DMS 273 (cell line): ENCODE results near the gene BAAT.
"Not testable (repeated sequence)": the region's sequence is repeated elsewhere in the genome, so short reads cannot be mapped to it uniquely, and the experiment has no call there.

Experiments
- DNase-seq: peaks from one replicate; lab custom pipeline; 2025; ENCODE audit not compliant: unreplicated experiment; lab: John Stamatoyannopoulos, UW

Gene BAAT

DNA sequence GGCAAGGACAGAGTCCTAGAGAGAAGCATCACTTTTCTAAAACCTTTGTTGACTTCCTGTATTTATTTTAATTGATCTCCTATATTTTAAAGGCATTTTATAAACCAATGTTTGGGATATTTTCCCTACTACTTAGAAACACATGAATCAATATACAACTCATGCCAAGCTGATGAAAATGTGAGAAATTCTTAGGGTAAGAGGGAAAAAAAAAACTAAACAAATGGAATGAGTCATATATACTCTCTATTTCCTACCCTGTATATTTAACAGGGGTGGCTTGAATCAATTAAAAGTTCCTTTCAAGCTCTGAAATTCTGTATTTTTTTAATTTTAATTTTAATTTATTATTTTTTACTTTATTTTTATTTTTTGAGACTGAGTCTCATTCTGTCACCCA lies 19.6 kb downstream of the BAAT start:
- DNase-seq, result no peak

DNA sequence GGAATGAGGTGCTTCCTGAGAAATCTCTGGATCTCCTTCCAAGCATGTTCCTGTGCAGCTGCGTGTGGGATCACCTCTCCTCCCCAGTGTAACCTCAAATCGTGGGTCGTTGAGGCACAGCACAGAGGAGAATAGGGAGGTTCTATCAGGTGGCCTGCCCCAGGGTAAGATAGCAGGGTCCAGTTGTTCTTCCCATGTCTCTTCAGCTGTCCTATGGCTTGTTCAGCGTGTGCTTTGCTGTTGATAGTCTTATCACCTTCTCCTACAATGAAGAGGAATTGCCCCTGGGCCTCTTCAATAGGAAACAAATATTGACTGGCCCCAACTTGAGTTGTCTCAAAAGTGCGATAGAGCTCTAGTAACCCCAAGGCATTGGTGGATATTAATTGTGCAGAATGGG lies 22.4 kb downstream of the BAAT start:
- DNase-seq, result no peak

DNA sequence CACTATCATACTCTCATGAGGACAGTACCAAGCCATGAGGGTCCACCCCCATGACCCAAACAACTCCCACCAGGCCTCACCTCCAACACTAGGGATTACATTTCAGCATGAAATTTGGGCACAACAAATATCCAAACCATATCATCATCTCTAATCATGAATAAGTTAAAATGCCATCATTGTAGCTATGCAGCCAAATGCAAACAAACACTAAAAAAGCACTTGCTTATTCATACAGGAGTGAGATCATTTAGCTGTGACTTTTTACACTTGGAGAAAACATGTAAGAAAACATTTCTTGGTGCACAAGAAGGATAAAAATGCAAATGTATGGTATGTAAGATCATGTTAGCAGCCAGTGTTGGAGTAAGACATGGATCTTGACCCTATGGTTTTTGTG lies 24.2 kb downstream of the BAAT start:
- DNase-seq, result no peak

DNA sequence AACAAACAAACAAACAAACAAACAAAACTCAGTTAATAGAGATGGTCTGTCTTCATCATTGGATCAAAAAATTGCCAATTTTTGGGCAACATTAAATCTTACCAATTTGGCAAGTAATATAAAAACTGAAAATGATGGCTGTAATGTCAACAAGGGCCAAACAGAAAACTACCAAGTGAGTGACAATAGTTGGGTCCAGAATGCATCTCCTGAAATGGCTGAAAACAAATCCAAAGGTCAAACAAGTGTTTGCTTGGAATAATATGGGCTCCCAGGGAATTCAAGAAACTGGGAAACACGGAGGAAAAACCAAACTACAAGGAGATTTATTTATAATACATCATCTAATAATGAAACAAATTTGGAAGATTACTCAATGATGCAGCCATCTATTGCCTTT lies 25.1 kb downstream of the BAAT start:
- no peak for DNase-seq

DNA sequence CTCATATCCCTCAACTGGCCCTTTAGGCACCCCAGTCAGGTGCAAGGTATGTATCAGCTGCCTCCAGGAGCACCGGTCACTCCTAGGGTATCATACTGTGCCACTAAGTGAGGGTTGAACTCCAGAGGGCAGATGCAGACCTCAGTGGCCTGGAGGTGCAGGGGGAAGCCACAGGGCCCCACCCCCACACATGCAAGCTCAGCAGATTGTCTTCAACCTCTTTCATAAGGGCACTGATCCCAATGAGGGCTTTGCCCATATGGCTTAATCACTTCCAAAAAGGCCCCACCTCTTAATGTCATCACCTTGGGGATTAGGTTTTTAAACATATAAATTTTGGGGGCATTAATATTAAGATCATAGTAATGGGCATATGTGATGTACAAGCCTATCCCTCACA lies 28.2 kb downstream of the BAAT start:
- DNase-seq, result no peak

DNA sequence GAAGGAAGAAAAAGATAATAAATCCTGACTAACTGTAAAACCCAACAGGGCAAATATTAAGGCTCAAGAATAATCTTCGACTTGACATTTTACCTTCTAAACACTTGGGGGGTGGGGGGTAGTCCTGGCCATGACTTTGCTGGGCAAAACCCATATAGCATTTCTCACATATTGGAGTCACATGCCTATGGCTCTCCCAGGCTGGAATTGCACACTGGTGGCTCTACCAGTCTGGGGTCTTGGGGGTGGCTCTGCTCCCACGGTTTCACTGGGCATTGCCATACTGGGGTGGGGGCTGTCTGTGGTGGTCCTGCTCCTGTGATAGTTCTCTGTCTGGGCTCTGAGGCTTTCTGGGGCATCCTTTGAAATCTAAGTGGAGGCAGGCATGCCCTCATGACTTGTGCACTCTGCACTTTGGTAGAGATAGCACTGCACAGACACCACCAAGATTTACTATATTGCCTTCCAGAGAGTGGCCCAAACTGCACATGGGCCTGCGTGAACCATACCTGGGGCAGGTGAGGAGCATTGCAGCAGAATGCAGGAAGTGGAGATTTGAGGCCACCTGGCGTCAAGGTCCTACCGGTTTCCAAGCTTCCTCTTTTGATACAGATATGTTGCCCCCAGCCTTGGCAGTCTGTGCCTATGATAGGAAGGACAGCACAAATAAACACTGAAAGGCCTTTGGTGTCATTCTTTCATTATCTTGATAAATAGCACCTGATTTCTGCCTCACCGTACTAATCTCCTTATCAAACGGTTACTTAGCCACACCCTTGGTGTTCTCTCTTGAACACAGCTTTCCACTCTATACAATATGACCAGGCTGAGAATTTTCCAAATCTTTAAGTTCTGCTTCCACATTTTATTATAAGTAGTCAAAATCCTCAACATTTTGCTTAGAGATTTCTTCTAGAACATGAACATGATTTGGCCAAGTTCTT lies 29.8 kb downstream of the BAAT start:
- no peak for DNase-seq

DNA sequence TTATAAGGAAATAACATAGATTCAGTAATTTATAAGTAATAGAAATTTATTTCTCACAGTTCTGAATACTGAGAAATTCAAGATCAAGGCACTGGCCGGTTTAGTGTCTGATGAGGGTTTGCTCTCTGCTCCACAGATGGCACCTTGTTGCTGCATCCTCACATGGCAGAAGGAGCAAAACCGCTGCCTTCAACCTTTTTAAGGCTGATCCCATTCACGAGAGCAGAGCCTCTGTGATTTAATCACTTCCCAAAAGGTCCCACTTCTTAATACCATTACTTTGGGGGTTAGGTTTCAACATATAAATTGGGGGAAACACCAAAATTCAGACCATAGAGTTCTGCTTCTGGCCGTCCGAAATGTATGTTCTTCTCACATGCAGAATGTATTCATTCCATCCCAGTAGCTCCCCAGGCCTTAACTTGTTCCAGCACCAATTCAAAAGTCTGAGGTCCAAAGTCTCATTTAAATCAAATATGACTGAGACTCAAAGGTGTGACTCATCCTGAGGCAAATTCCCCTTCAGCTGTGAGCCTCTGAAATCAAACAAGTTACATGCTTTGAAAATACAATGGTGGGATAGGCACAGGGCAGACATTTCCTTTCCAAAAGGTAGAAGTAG lies 30.6 kb downstream of the BAAT start:
- no peak for DNase-seq

DNA sequence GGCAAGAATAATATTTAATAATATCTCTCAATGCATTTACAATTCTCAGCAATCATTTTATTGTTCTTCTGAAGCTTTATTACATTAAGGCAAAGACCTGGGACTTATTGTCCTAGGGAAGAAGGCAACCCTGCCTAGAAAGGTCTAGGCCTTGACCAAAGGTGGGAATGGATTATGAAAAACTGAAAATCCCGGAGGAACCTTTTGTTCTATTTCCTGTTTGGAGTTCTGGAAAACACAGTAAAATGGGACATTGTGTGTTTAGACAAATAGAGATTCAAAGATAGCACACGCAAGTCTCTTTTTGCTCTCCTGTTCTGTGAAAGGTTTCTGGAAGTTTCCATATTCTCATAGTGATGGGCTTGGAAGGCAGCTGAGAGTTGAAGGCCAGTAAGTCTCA lies 31.1 kb downstream of the BAAT start:
- no peak for DNase-seq

DNA sequence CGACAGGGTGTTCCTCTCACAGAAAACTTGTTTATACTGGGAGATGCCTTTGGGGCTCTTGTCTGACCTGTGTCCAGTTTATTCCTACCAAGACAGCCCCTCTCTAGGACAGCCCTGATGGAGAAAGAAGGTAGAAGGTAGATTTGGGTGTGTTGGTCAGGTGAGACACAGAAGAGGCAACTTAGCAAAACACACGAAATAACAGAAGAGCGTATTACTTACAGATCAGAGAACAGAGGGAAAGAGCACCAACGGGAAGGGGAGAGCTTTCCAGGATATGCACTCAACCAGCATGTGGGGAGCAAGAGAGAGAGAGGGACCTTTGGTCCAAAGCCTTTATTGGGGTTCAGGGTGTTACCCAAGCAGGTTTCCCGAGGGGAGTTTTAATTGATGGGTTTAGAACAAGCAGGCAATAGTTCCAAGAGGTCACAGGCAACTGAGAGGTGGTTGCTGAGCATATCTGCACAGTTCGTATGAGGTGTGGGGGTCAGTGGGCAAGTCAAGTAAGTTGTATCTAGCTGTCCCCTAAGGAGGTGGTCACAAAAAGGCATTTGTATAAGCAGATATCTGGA lies 31.8 kb downstream of the BAAT start:
- no peak for DNase-seq

DNA sequence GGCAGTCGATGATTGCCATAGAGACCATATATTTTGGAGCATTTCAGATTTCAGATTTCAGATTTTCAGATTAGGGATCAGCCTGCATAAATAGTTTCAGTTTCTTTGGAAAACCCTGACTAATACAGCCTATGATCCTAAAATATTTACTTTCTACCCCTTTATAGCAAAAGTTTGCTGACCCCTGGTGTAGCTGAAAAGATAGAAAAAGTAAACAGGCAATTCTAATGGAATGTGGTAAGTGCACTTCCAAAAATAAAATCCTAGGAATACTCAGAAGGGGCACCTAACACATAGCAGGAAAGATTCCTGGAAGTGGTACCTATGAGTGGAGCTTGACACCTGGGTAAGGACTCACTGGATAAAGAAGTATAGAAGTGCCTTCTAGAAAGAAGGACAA lies 34.5 kb downstream of the BAAT start:
- no peak for DNase-seq

DNA sequence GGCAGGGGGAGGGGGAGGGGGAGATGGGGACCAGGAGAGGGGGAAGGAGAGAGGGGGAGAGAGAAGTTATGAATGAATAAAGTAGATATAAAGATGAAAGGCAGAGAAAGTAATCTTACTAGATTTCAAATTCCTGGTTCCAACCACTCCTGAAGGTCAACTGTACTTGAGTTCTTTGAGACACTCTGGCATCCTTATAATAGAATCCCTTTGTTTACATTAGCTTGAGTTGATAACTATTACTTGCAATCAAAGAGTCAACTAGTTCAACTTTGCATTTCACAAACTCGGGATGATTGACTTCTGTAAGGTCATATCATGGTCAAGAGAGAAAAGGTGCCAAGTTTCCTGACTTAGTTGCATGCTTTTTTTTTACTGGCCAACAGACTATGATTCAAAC lies 42.2 kb downstream of the BAAT start:
- no peak for DNase-seq

DNA sequence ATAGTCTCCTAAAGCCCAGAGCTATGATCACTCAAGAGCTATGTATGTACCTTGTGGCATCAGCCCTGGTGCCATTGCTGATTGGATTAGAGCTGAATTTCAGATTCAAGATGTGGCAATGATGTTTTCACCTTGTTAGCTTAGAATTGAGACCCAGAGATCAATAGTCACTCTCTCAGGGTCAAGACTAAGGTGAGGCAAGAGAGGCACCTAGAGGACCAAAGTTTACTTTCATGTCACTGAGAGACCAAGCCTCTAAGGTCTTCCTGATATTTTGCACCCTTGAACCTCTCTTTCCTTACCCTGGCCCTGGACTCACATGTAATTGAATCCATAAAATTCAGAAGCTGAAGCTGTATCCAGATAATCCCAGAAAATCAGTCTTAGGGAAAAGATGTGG lies 42.8 kb downstream of the BAAT start:
- no peak for DNase-seq

DNA sequence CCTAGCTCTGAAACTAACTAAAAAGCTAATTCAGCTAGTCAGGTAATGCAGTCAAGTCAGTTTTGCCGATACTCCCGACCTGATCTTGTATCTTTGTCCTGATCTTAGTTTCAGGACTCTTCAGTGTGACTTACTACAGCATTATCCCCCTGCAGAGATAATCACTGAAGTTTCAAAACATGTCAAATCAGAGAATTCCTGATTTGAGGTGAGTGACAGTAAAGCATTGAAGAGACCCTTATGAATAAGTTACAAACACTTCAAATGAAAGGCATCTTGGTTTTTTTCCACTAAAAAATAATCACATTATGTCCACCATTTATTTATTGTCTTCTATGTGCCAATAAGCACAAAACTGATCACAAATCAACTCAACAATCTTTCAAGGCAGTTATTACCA lies 47.6 kb downstream of the BAAT start:
- DNase-seq, result no peak

DNA sequence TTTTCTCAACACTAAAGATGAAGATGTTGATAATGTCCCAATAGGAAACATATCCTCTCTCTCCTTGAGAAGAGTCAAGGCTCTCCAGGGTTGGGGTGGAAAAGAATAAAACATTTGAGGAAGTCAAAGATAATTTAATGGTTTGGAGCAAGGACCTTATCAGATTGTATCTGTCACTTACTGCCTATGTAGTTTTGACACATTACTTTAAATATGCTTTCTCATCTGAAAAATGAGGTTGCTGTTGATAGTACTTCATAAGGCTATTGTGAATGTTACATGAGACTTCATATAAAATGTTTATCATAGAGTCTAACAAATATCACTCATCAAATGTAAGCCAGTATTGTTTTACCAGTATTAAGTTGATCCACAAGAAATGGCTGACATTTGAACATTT lies 48.7 kb downstream of the BAAT start:
- DNase-seq, result no peak

DNA sequence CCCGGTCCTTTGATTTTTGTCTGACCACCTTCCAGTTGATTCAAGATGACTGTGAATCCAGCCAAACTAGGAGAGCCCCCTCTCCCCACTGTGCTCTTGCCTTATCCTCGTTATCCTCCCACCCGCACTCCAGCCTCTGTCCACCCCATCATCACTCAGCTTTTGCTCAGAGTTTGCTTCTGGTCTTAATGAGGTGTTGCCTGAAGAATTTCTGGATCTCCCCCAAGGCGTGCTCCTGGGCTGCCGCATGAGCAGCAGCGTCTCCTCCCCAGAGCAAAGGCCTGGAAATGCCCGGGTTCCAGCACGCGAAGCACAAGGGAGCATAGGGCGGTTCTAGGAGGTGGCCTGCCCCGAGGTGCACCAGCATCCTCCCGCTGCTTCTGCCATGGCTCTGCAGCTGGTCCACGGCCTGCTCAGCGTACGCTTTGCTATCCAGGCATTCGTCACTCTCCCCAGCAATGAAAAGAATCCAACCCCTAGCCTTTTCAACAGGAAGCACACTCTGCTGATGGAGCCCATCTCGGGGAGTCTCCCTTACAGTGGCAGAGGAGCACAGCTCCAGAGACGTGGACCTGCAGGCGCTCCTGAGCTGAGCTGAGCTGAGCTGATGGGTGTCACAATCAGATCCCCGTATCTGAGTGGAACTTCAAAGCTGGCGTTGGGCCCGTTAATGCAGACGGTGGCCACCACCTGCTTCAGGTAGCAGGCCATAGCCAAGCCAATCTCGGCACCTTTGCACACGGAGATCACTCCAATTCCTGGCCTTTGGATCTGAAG lies 50.7 kb downstream of the BAAT start:
- DNase-seq, result no peak

DNA sequence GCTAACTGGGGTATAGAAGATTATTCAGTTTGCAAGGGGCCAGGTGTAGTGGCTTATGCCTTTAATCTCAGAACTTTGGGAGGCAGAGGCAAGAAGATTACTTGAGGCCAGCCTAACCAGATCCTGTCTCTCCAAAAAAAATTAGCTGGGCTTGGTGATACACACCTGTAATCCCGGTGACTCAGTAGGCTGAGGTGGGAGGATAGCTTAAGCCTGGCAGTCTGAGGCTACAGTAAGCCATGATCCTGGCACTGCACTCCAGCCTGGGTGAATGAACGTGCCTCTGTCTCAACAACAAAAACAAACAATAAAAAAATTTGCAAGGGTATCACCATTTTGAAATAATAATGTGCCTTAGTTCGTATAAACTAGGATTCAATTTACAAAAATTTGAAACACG lies 51.3 kb downstream of the BAAT start:
- no peak for DNase-seq

DNA sequence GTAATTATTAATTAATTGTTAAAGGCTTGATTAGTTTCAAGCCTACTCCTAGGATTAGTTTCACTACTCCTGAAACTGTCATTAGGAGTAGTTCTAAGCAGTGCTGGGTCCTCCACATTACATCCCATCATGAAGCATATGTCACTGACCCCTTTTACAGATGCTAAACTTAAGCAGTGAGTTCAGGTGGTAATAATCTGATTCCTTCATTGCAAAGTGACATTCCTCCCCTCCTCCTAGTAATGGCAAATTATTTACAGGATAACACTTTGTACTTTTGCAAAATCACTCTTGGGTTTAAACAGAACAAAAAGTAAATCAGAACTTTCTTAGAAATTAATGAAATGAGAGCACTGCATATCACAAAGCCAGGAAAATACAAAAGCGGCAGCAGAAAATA lies 52.4 kb downstream of the BAAT start:
- DNase-seq, result no peak

DNA sequence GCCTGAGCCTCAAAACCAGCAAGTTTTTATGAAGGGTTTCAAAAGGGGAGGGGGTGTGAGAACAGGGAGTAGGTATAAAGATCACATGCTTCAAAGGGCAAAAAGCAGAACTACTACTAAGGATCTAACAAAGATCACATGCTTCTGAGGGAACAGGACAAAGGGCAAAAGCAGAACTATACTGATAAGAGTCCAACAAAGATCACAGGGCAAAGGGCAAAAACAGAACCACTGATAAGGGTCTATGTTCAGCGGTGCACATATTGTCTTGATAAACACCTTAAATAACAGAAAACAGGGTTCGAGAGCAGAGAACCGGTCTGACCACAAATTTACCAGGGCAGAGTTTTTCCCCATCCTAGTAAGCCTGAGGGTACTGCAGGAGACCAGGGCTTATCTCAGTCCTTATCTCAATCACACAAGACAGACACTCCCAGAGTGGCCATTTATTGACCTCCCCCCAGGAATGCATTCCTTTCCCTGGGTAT lies 57.3 kb downstream of the BAAT start:
- DNase-seq, result not testable (repeated sequence)

DNA sequence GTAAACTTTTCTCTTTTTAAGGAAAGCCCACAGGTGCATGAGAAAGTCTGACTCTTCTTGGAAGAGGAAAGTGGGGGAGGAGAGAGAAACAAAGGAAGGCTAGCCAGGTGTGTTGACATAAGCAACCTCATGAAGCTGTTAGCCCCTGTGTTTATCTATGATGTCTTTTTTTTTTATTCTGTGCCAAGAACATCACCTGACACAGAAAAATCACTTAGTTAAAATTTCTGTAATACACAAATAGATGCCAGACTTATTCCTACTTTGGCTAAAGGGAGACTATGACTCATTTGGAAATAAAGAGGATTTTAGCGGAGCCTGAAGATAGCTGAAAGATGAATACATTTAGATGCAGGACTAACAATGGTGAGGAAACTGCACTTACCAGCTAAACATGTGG lies 58.3 kb downstream of the BAAT start:
- no peak for DNase-seq

DNA sequence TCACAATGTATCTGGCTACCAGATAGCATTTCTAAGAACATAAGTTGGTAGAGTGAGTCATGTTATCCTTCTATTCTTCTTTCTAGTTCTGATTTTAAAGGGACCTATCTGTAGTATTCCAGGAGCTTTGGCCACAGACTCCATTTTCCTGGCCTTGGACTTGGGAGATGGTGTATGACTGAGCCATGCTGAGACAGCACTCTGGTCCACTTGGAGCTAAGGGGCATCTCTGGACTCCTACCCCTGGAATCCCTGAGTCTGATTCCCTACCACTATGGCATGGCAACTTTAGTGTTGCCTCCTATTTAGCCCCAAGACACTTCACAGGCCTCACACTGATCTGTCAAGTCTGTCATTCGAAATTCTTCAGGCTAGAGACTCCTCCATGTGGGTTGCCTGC lies 58.8 kb downstream of the BAAT start:
- DNase-seq, result no peak

DNA sequence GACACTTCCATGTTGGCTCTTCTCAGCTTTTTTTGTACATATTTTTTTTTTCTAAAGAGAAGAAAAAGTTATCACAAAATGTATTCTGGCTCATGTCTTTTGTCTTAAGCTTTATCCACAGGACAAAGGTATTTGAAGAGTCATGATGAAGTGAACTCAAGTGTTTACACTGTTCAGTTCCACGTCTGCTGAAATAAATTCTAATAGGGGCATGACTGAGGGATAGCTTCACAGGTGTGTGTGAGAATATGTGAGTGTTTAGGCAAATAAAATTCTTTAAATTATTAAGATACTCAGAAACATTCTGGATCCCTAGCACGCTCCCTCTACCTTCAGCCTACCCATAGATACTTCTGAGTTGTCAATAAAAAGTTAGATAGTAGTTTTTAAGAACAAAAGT lies 59.8 kb downstream of the BAAT start:
- no peak for DNase-seq
